Sigmoid colon (tissue), 7 donors: ENCODE measurements around the gene MCF2L. TPM values are rescaled to one million over a fixed set of nuclear protein-coding genes. Genes with fewer than 3 reads are reported as not detected.

ENCODE experiments used
- DNase-seq: peaks from one replicate; pipeline ENCODE4 v3.0.0-alpha.2; 2019
- H3K27ac ChIP-seq, 4 donors: fragments of 200-600 bp; sonication (generic); one replicate each; pipeline ENCODE4 v1.5.1; 2016 to 2019; ENCODE audit warnings: mild to moderate bottlenecking in 1 of 4
- H3K27me3 ChIP-seq, 3 donors: fragments of 200-600 bp; sonication (generic); one replicate each; pipeline ENCODE4 v1.5.1; 2019; ENCODE audit warnings: mild to moderate bottlenecking in 1 of 3
- H3K36me3 ChIP-seq, 4 donors: fragments of 200-600 bp; sonication (generic); one replicate each; pipeline ENCODE4 v1.5.1; 2016 to 2019
- H3K4me1 ChIP-seq, 4 donors: fragments of 200-600 bp; sonication (generic); one replicate each; pipeline ENCODE4 v1.5.1; 2017 to 2019
- H3K4me3 ChIP-seq, 4 donors: fragments of 200-600 bp; sonication (generic); one replicate each; pipeline ENCODE4 v1.5.1; 2017 to 2019; ENCODE audit warnings: mild to moderate bottlenecking in 2 of 4, moderate library complexity in 1 of 4
- H3K9me3 ChIP-seq, 4 donors: fragments of 200-600 bp in 3 of 4; sonication (generic) in 3 of 4; one replicate each; pipeline versions ENCODE4 v1.5.1 to v1.6.1; 2013 to 2019
- CTCF ChIP-seq, 4 experiments: fragments of 450-650 bp in 3 of 4; fragments of 200-600 bp in 1 of 4; IDR thresholded peaks; one replicate each; pipeline ENCODE4 v1.5.1; 2016 to 2019; ENCODE audit warnings: antibody characterized with exemption in 4 of 4, mild to moderate bottlenecking in 3 of 4, moderate library complexity in 2 of 4
- EP300 ChIP-seq, 4 donors: sonication (generic); formaldehyde crosslinking; IDR thresholded peaks; one replicate each; pipeline ENCODE4 v1.6.1; 2017; ENCODE audit warnings: antibody characterized with exemption in 4 of 4
- POLR2A ChIP-seq, 2 donors: fragments of 450-650 bp; IDR thresholded peaks; one replicate each; pipeline ENCODE4 v1.6.1; 2016; ENCODE audit warnings: antibody characterized with exemption in 2 of 2, mild to moderate bottlenecking in 2 of 2, moderate library complexity in 2 of 2
- POLR2AphosphoS5 ChIP-seq, 4 donors: sonication (generic); formaldehyde crosslinking; IDR thresholded peaks; one replicate each; pipeline ENCODE4 v1.6.1; 2017; ENCODE audit warnings: antibody characterized with exemption in 4 of 4
- WGBS, 2 donors: extraction: QIAGEN DNeasy Blood & Tissue Kit; methylation state at CpG; one replicate each; pipeline ENCODE4 v1.1.7; 2013; 5-methylcytosine and 5-hydroxymethylcytosine counted together
- intact Hi-C: fragments of 100-400 bp; cut with DNase I; formaldehyde crosslinking; loops from one replicate; pipeline ENCODE4 v1.15.1; 2023
- polyA plus RNA-seq, 3 donors: library from polyadenylated mRNA; stranded (reverse); fragments of 200-250 nt; gene quantifications; one replicate each; pipeline ENCODE4 v1.2.3, GENCODE V29; 2013
- total RNA-seq, 4 donors: library from RNA; depleted of rRNA; stranded (reverse); fragments of >200 nt; gene quantifications; one replicate each; pipeline ENCODE4 v1.1.0, GENCODE V29; 2016
- donor health status: healthy with polysubstance abuse.
- donor health status: Bipolar disorder and iron deficiency.
- donor health status: healthy.

Gene MCF2L
- total and polyA plus RNA-seq, 7 donors, result 7.5 to 59.9 (median 20.2) TPM

- H3K27ac ChIP-seq, result peak overlapping the region in 1 of 4 donors; percentile 60
- H3K4me3 ChIP-seq, result no peak overlapping the region
- H3K9me3 ChIP-seq, result no peaks in the 10 kb centered on the region
- no peaks in the 10 kb centered on the region for H3K36me3 ChIP-seq
- no peak for DNase-seq
- intact Hi-C loops, result no loop called here
- peaks cover 0 to 25% (median 0%) of the 10 kb centered on the region in 3 donors for H3K27me3 ChIP-seq
- 91 to 95% methylated on average over 10 of the region's 10 CpGs for WGBS, 2 donors
- TF ChIP-seq EP300 (IDR thresholded peaks at IDR 0.05), result no peak
- TF ChIP-seq POLR2AphosphoS5 (IDR thresholded peaks at IDR 0.05), result no peak
- TF ChIP-seq CTCF (IDR thresholded peaks at IDR 0.05), result no peak
- TF ChIP-seq POLR2A (IDR thresholded peaks at IDR 0.05), result no peak
- no peaks in the 10 kb centered on the region for H3K4me1 ChIP-seq
Observed at GRCh38 chr13:112977525-112977924, 8.5 kb downstream of the MCF2L start.

GRCh38 chr13:112978561-112979405 is 9.8 kb downstream of the MCF2L start:
- no peaks in the 10 kb centered on the region for H3K36me3 ChIP-seq
- 68 to 77% methylated on average over 25 of the region's 25 CpGs for WGBS, 2 donors
- TF ChIP-seq CTCF (IDR thresholded peaks at IDR 0.05), result no peak
- peak; percentile 8 to 57 (median 27) for TF ChIP-seq POLR2AphosphoS5 (IDR thresholded peaks at IDR 0.05)
- no peak for TF ChIP-seq POLR2A (IDR thresholded peaks at IDR 0.05)
- no peak for TF ChIP-seq EP300 (IDR thresholded peaks at IDR 0.05)
- H3K4me1 ChIP-seq, result no peaks in the 10 kb centered on the region
- H3K27me3 ChIP-seq, result peaks cover 0 to 28% (median 0%) of the 10 kb centered on the region in 3 donors
- H3K9me3 ChIP-seq, result no peaks in the 10 kb centered on the region
- H3K27ac ChIP-seq, result peak overlapping the region; percentile 14 to 65 (median 27)
- intact Hi-C loops, result no loop called here
- peak overlapping the region in 3 of 4 donors; percentile 19 to 26 (median 24) for H3K4me3 ChIP-seq
- DNase-seq, result no peak

GRCh38 chr13:112979406-112979902 is 10.4 kb downstream of the MCF2L start:
- Histone ChIP-seq H3K27ac (peak overlapping the region; percentile 2 to 65 (median 26)), H3K27me3 (peaks cover 0 to 28% (median 0%) of the 10 kb centered on the region in 3 donors), H3K4me3 (peak overlapping the region in 3 of 4 donors; percentile 19 to 26 (median 24)), H3K4me1 (no peaks in the 10 kb centered on the region), H3K36me3 (no peaks in the 10 kb centered on the region), H3K9me3 (no peaks in the 10 kb centered on the region)
- TF ChIP-seq POLR2AphosphoS5 (IDR thresholded peaks at IDR 0.05) (no peak), POLR2A (IDR thresholded peaks at IDR 0.05) (no peak), CTCF (IDR thresholded peaks at IDR 0.05) (no peak), EP300 (IDR thresholded peaks at IDR 0.05) (no peak)
- WGBS, 2 donors, result 91% methylated on average over 24 of the region's 24 CpGs
- intact Hi-C loops, result no loop called here
- DNase-seq, result no peak

- no peaks in the 10 kb centered on the region for H3K36me3 ChIP-seq
- no peak for TF ChIP-seq CTCF (IDR thresholded peaks at IDR 0.05)
- TF ChIP-seq EP300 (IDR thresholded peaks at IDR 0.05), result no peak
- no peak for TF ChIP-seq POLR2A (IDR thresholded peaks at IDR 0.05)
- no peak for TF ChIP-seq POLR2AphosphoS5 (IDR thresholded peaks at IDR 0.05)
- WGBS, 2 donors, result 46 to 77% methylated on average over 18 of the region's 18 CpGs
- DNase-seq, result no peak
- H3K27me3 ChIP-seq, result peaks cover 0 to 28% (median 0%) of the 10 kb centered on the region in 3 donors
- H3K9me3 ChIP-seq, result no peaks in the 10 kb centered on the region
- H3K27ac ChIP-seq, result peak overlapping the region; percentile 2 to 65 (median 28)
- H3K4me3 ChIP-seq, result peak overlapping the region in 3 of 4 donors; percentile 19 to 26 (median 24)
- intact Hi-C loops, result no loop called here
- H3K4me1 ChIP-seq, result no peaks in the 10 kb centered on the region
Observed at GRCh38 chr13:112980434-112980833, 11.4 kb downstream of the MCF2L start.
